HG02885 (cell line): ENCODE data around the gene SLC26A8.

Experiments used
- ATAC-seq: cut with Tn5 transposase; IDR thresholded peaks from one replicate; pipeline ENCODE4 v1.9.1; 2021; ENCODE audit warnings: mild to moderate bottlenecking; ENCODE audit not compliant: unreplicated experiment, poor library complexity

SLC26A8 gene

GRCh38 chr6:36023996-36024795 is at the start of gene SLC26A8:
Gene SLC26A8, minus strand, starts transcription at chr6:36024641. Its CDS starts 4,934 bp downstream, at chr6:36019707.
- no peak for ATAC-seq

GRCh38 chr6:36073587-36073986 is 49.1 kb upstream of the SLC26A8 start:
- no peak for ATAC-seq

GRCh38 chr6:36072681-36073080 is 48.2 kb upstream of the SLC26A8 start:
- ATAC-seq: no peak

- no peak for ATAC-seq
Observed at GRCh38 chr6:36071714-36072113, 47.3 kb upstream of the SLC26A8 start.

- no peak for ATAC-seq
Observed at GRCh38 chr6:36071281-36071680, 46.8 kb upstream of the SLC26A8 start.

- no peak for ATAC-seq
Observed at GRCh38 chr6:36070252-36070651, 45.8 kb upstream of the SLC26A8 start.

GRCh38 chr6:36069573-36069972 is 45.1 kb upstream of the SLC26A8 start:
- ATAC-seq: no peak

- no peak for ATAC-seq
Observed at GRCh38 chr6:36068586-36068985, 44.1 kb upstream of the SLC26A8 start.

- ATAC-seq: no peak
Observed at GRCh38 chr6:36068012-36068392, 43.6 kb upstream of the SLC26A8 start.

GRCh38 chr6:36067374-36068011 is 43.1 kb upstream of the SLC26A8 start:
- no peak for ATAC-seq

GRCh38 chr6:36066817-36067216 is 42.4 kb upstream of the SLC26A8 start:
- ATAC-seq: no peak

- no peak for ATAC-seq
Observed at GRCh38 chr6:36065916-36066315, 41.5 kb upstream of the SLC26A8 start.

GRCh38 chr6:36064770-36065396 is 40.4 kb upstream of the SLC26A8 start:
- no peak for ATAC-seq

GRCh38 chr6:36063318-36064060 is 39.0 kb upstream of the SLC26A8 start:
- ATAC-seq: no peak

GRCh38 chr6:36062247-36062646 is 37.8 kb upstream of the SLC26A8 start:
- ATAC-seq: no peak

GRCh38 chr6:36061236-36061635 is 36.8 kb upstream of the SLC26A8 start:
- ATAC-seq: no peak

GRCh38 chr6:36056178-36056577 is 31.7 kb upstream of the SLC26A8 start:
- no peak for ATAC-seq

GRCh38 chr6:36054956-36055355 is 30.5 kb upstream of the SLC26A8 start:
- no peak for ATAC-seq

GRCh38 chr6:36054415-36054814 is 30.0 kb upstream of the SLC26A8 start:
- no peak for ATAC-seq

GRCh38 chr6:36053878-36054277 is 29.4 kb upstream of the SLC26A8 start:
- no peak for ATAC-seq

GRCh38 chr6:36052097-36052496 is 27.7 kb upstream of the SLC26A8 start:
- no peak for ATAC-seq
